ENCODE results near the gene ZBTB6.

ZBTB6 gene

GRCh38 chr9:122912964-122913673 is at the start of gene ZBTB6:
TSS of gene ZBTB6 (minus strand) at chr9:122913323. CDS start at chr9:122912072, 1,251 bp downstream.
- peak; percentile 87 for DNase-seq

GRCh38 chr9:122961139-122961538 is 48.0 kb upstream of the ZBTB6 start:
- DNase-seq: no peak

GRCh38 chr9:122955961-122956360 is 42.8 kb upstream of the ZBTB6 start:
- DNase-seq: no peak

GRCh38 chr9:122954253-122954691 is 41.1 kb upstream of the ZBTB6 start:
- no peak for DNase-seq

- DNase-seq: no peak
Observed at GRCh38 chr9:122951056-122951455, 37.9 kb upstream of the ZBTB6 start.

GRCh38 chr9:122950263-122950662 is 37.1 kb upstream of the ZBTB6 start:
- DNase-seq: no peak

- no peak for DNase-seq
Observed at GRCh38 chr9:122949696-122950095, 36.6 kb upstream of the ZBTB6 start.

GRCh38 chr9:122948313-122948712 is 35.2 kb upstream of the ZBTB6 start:
- no peak for DNase-seq

GRCh38 chr9:122946461-122947005 is 33.4 kb upstream of the ZBTB6 start:
- no peak for DNase-seq

- no peak for DNase-seq
Observed at GRCh38 chr9:122944960-122945888, 32.1 kb upstream of the ZBTB6 start.

GRCh38 chr9:122941582-122942234 is 28.6 kb upstream of the ZBTB6 start:
- DNase-seq: no peak

- peak; percentile 97 for DNase-seq
Observed at GRCh38 chr9:122940749-122941581, 27.8 kb upstream of the ZBTB6 start, which contains the start of gene RABGAP1. TSS of gene RABGAP1 (plus strand) at chr9:122941020. CDS start at chr9:122957060, 16,040 bp downstream.

- DNase-seq: no peak
Observed at GRCh38 chr9:122940454-122940748, 27.3 kb upstream of the ZBTB6 start.

GRCh38 chr9:122939601-122940000 is 26.5 kb upstream of the ZBTB6 start:
- no peak for DNase-seq

GRCh38 chr9:122936883-122937282 is 23.8 kb upstream of the ZBTB6 start:
- no peak for DNase-seq

GRCh38 chr9:122936464-122936863 is 23.3 kb upstream of the ZBTB6 start:
- DNase-seq: no peak

GRCh38 chr9:122931226-122932121 is 18.4 kb upstream of the ZBTB6 start, which contains the start of gene ZBTB26:
TSS of gene ZBTB26 (minus strand) at chr9:122931512. CDS start at chr9:122919934, 11,578 bp downstream.
- DNase-seq: peak; percentile 90

- no peak for DNase-seq
Observed at GRCh38 chr9:122930541-122931225, 17.6 kb upstream of the ZBTB6 start.

- no peak for DNase-seq
Observed at GRCh38 chr9:122929796-122930354, 16.8 kb upstream of the ZBTB6 start.

GRCh38 chr9:122923947-122924346 is 10.8 kb upstream of the ZBTB6 start:
- no peak for DNase-seq

Data from NCI-H1092 treated with DMSO at 0.1 percent for 48 hours (cell line).